Frontal cortex (tissue), 4 donors: ENCODE data around the gene ADCY4. TPM values are rescaled to one million over a fixed set of nuclear protein-coding genes. Genes with fewer than 3 reads are reported as not detected.
"Not testable (repeated sequence)": the region's sequence is repeated elsewhere in the genome, so short reads cannot be mapped to it uniquely, and the experiment has no call there.

Experiments
- DNase-seq, 2 donors: peaks; one replicate each; pipeline ENCODE4 v3.0.0; 2012; ENCODE audit warnings: low spot score in 2 of 2
- FAIRE-seq: peaks from 2 replicates; lab custom pipeline; 2012; peaks lifted over from hg19 to GRCh38; lab: Jason Lieb, UNC
- total RNA-seq: library from RNA; depleted of rRNA; stranded (reverse); fragments of >200 nt; gene quantifications from one replicate; pipeline ENCODE4 v1.2.3, GENCODE V29; 2014
- donor health status: control.
- donor health status: control.
- donor health status: control.

The ADCY4 gene
- 0.82 TPM for total RNA-seq

DNA sequence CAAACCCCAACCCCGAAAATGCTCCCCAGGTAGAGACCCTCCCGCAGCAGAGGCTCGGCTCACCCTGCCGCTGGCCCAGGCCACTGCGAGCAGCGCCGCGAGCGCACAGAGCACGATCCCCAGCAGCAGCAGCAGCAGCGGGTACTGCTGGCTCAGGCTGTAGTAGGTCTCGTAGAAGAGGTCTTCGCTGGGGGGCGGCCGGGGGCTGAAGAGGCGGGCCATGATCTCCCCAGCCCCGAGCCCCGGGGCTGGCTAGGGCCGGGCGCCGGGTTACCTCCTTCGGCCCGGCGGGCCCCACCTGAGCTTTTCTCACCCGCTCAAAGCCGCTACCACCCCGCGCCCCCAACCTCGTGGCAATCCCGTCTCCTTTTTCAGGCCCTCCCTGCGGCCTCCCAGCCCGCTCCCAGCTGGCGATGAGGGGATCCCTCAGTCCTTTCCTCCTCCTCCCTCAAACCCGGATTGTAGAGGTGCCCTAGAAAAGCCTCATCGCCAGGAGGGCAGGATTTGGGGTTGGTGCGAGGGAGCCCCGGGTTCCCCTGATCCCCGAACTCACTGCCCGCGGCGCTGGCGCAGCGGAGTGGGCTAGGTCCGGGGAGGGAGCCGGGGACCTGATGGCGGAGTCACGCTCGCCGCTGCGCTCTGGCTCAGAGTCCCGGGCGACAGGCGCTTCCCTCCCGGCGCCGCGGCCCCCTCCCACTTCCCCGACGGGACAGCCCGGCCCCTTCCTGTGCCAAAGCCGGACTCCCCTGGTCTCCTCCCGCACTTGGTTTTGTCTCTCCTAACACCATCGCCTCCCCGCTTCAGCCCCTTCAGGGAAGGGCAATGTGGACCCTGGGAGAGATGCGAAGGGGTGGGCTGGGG lies at the start of gene ADCY4:
Gene ADCY4 (minus strand): TSS at position 641 of the 861 bp plus-strand sequence. CDS start 419 bp downstream, at position 222.
- FAIRE-seq: no peak
- DNase-seq: peak in 1 of 2 donors; percentile 28

DNA sequence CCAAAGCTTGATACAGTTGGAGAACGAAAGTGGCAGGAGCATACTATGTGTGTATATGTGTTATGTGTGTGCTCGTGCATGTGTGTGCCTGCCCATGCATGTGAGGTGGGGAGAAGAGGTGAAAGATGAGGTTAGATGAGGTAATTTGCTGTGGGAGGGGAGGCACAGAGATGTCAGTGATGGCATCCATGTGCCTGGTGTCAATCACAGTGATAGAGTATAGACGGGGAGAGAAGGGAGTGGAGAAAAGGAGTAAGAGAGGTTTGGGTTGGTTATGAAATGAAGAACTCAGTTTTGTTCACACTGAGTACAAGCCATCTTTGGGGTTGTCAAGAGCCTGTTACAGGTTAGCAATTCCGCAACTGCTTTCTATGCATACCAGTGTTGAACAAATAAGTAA lies 49.3 kb upstream of the ADCY4 start:
- DNase-seq (no peak), FAIRE-seq (no peak)

DNA sequence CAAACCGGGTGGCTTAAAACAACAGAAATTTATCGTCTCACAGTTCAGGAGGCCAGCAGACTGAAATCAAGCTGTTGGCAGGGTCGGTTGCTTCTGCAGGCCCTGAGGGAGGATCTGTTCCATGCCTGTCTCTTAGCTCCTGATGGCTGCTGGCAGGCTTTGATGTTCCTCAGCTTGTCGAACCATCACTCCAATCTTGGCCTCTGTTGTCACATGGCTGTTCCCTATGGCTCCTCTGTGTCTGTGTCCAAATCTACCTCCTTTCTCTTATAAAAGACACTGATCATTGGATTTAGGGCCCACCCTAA lies 47.1 kb upstream of the ADCY4 start:
- FAIRE-seq (no peak), DNase-seq (no peak)

DNA sequence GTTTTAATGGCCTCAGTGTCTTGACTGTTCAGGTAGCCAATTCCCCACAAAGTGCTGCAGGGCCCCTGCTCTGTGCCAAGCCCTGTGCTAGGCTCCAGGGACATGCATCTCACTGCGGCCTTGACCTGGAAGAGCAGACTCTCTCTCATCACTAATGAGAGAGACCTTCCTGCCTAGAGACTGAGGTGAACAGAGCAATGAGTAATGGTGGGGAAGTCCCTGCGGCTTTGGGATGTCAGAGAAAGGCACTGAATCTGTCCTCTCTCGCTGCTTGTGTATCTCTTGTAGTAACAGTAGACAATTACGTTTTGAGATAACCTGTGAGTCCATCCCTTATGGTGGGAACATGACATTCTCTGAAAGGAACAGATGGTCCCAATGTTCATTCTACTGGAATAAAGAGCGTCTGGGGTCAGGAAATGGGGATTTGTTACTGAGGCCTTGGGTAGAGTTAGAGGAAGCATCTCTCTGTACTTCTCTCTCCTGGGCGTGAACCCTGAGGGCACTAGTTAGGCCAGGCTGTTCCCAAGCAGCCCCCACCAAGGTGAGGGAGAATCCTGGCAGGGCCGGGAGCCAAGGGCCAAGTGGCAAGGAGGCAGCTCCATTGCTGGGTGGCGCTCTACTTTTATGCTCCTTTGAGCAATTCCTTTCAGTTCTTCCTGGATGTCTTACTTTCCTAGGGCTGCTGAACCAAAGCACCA lies 46.6 kb upstream of the ADCY4 start:
- DNase-seq (no peak), FAIRE-seq (no peak)

DNA sequence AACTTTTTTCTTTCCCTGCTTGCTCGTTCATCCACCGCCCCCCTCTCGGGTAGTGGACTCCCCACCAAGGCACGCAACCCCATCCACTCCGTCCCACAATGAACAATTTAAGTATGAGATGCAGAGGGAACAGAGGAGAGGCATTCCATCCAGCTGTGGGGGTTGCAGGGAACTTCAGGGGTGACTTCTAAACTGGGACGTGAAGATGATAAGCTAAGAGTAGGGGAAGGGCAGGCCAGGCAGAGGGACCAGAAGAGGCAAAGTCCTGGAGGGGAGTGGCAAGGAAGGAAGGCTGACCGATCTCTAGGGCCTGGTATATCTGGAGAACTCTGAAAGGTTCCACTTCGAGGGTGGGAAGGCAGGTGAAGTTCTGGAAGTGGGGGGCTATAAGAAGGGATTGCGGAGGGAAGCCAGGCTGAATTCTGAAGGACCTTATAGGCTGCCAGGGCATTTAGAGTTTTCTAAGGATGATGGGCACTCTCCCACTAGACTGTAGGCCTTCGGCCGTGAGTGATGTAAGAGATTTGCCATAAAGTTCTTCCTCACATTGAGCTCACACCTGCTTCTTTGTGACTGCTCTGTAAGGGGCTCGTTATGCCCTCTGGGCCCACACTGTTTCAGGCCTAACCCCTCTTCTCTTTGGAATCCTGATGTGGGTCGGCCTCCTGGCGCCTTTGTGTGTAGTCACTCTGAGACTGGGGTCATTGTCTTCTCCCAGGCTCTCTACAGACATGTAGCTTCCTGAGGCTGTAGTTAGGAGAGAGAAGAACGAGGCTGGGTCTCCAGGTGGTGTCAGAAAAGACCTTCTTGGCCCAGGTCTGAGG lies 45.2 kb upstream of the ADCY4 start:
- no peak for FAIRE-seq

DNA sequence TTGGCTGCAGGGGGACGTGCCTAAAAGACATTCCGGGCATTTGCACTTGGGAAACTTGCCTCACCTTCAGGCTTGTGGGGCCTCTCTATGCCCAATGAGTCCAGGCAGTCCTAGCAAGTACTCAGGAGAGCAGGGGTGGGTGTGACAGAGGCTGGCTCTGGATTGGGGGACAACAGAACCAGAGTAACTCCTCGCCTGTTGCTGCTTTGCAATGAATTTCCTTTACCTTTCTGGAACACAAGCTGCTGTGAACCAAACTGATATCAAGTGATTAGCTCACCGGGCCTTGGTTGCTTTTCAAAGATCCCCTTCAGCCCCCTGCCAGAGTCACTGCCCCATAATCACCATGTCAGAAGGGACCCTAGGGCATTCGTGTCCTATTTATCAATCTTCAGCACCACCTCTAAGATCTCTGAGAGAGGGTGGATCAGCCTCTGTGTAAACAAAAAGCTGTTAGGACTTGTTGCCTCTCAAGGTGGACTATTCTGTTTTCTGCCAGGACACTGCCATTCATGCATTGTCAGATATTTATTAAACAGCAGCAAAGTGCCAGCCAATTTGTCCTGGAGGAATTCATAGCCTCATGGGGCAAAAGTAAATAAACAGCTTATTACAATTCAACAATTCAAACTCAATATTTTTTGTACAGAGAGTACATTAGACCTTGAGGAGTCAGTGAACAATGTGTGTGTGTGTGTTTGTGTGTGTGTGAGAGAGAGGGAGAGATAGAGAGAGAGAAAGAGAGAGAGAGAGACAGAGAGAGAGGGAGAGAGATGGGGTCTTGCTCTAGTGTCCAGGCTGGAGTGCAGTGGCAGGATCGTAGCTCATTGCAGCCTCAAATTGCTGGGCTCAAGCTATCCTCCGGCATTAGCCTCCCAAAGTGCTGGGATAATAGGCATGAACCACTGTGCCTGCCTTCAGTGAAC lies 44.4 kb upstream of the ADCY4 start:
- FAIRE-seq (no peak), DNase-seq (no peak)

More for the DNA sequence above, 45.2 kb upstream of the ADCY4 start:
- DNase-seq: no peak

DNA sequence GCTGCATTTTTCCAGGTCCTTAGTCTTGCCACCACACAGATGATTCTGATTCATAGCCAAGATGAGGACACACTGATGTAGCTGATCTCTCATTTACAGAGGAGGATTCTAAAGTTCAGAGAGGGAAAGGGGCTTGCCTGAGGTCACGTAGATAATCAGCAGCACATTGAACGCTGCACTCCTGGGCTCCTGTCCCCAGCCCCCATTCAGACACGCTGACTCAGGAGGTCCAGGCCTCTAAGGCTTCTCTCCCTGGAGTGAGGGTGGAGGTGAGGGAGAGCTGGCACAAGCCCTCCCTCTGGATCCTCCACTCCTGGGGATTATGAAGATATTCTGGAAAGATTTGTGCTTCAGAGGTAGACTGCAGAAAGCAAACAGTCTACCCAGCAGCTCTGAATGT lies 43.5 kb upstream of the ADCY4 start:
- FAIRE-seq (no peak), DNase-seq (no peak)

DNA sequence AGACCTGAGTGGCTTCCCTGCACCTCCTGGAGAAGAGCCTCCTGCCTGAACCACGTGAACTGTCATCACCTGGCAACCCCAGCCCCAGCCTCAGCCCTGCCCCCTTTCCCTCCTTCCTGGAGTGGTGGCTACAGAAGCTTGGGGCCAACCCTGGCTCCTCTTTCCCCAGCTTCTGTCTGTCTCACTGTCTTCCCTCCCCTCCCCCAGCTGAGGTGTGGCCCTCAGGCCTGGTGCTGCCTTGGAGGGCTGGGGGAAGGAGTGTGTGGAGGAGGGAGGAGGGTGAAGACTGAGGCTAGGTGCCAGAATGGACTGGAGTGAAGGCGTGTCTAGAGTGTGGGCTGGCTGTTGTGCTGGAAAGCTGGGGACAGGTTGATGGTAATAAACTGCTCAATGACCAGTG lies 42.8 kb upstream of the ADCY4 start:
- FAIRE-seq (no peak), DNase-seq (no peak)

DNA sequence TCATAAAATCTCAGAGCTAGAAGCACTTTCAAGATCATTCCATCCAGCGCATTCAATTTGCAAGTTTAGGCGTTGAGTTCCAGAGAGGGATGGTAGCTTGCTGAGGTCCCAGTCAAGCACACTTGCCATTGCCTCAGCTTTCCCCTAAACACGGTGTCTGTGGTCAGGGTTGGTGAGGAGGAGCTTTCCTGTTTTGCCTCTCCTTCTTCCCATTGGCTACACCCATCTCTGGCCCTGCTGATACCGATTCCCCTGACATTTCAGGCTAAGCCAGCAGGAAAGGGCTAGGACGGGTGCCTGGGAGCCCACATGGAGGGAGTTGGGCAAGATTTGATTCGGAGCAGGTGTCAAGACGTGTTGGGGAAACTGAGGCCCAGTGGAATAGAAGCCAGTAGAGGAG lies 42.3 kb upstream of the ADCY4 start:
- no peak for DNase-seq
- FAIRE-seq: no peak

DNA sequence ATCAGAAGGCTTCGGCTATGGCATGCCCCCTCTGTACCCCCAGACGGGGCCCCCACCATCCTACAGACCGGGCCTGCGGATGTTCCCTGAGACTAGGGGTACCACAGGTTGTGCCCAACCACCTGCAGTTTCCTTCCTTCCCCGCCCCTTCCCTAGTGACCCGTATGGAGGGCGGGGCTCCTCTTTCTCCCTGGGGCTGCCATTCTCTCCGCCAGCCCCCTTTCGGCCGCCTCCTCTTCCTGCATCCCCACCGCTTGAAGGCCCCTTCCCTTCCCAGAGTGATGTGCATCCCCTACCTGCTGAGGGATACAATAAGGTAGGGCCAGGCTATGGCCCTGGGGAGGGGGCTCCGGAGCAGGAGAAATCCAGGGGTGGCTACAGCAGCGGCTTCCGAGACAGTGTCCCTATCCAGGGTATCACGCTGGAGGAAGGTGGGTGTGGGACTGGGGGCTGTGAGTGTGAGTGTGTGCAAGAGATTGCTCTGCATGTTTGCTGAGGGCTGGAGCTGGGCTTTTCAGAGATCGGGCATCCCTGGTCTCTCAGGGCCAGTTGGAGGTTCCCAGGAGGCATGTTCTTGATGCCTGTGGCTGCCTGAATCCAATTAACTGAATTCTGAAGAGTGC lies 41.7 kb upstream of the ADCY4 start:
- no peak for DNase-seq
- FAIRE-seq: no peak

DNA sequence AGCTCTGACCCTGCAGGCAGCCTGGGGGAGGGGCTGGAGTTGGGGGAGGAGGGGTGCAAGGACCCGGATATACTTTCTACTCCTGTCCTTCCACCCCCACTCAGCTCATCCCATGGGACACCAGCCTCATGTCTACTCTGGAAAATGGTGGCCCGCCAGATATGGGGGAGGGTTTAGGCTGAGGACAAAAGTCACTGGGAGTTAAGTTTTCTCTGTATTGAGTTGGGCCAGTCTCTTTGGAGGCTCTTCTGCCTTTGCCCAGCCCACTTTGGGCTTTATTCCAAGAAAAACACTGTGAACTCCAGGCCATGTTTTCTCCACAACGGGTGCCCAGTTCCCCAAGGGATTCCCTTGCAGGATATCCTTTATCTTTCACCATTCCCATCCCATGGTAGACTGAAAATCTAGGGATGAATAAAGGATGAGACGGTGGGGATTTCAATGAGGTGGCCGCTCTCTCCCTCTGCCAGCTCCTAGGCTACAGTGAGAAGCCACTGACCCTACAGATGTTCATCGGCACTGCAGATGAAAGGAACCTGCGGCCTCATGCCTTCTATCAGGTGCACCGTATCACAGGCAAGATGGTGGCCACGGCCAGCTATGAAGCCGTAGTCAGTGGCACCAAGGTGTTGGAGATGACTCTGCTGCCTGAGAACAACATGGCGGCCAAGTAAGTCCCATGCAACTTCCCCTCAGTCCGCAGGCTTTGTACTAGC lies 38.0 kb upstream of the ADCY4 start:
- FAIRE-seq (no peak), DNase-seq (no peak)

DNA sequence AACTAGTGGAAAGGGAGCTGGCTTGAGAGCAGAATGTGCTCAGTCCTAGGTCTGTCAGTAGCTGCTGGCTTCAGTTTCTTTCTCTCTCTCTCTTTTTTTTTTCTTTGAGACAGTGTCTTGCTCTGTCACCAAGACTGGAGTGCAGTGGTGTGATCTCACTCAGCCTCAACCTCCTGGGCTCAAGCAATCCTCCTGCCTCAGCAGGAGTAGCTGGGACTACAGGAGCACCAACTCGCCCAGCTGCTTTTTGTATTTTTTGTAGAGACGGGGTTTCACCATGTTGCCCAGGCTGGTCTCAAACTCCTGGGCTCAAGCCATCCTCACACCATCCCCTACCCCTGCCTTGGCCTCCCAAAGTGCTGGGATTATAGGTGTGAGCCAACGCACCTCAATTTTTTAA lies 36.7 kb upstream of the ADCY4 start:
- DNase-seq, FAIRE-seq: not testable (repeated sequence)

DNA sequence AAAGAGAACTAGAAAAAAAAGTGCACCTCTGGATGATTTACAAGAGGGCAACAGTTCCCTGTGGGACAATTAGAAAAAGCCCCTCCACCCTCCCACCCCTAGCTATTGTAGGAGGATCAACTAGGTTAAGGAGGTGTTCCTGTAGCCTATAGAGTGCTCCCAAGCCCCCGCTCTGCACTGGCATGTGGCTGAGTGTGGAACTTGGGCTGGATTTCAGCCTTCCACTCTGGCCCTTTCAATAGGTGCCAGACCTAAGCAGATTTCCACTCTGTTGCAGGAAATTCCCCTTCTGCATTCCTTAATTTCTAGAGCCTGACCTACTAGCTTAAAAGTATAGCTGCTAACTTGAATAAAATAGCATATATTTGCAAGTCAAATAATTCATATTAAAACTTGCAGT lies 35.9 kb upstream of the ADCY4 start:
- no peak for FAIRE-seq
- no peak for DNase-seq

DNA sequence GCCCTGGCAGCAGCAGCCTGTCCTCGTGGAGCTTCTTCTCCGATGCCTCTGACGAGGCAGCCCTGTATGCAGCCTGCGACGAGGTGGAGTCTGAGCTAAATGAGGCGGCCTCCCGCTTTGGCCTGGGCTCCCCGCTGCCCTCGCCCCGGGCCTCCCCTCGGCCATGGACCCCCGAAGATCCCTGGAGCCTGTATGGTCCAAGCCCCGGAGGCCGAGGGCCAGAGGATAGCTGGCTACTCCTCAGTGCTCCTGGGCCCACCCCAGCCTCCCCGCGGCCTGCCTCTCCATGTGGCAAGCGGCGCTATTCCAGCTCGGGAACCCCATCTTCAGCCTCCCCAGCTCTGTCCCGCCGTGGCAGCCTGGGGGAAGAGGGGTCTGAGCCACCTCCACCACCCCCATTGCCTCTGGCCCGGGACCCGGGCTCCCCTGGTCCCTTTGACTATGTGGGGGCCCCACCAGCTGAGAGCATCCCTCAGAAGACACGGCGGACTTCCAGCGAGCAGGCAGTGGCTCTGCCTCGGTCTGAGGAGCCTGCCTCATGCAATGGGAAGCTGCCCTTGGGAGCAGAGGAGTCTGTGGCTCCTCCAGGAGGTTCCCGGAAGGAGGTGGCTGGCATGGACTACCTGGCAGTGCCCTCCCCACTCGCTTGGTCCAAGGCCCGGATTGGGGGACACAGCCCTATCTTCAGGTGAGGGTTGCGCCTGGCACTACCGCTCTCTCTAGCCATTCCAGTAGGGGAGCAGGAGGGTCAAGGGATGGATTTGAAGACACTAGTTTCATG lies 35.2 kb upstream of the ADCY4 start:
- DNase-seq (no peak), FAIRE-seq (no peak)

DNA sequence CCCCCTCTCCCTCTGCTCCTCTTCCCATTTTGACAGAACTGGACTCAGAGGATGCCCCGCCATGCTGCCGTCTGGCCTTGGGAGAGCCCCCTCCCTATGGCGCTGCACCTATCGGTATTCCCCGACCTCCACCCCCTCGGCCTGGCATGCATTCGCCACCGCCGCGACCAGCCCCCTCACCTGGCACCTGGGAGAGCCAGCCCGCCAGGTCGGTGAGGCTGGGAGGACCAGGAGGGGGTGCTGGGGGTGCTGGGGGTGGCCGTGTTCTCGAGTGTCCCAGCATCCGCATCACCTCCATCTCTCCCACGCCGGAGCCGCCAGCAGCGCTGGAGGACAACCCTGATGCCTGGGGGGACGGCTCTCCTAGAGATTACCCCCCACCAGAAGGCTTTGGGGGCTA lies 34.6 kb upstream of the ADCY4 start:
- FAIRE-seq (no peak), DNase-seq (no peak)

DNA sequence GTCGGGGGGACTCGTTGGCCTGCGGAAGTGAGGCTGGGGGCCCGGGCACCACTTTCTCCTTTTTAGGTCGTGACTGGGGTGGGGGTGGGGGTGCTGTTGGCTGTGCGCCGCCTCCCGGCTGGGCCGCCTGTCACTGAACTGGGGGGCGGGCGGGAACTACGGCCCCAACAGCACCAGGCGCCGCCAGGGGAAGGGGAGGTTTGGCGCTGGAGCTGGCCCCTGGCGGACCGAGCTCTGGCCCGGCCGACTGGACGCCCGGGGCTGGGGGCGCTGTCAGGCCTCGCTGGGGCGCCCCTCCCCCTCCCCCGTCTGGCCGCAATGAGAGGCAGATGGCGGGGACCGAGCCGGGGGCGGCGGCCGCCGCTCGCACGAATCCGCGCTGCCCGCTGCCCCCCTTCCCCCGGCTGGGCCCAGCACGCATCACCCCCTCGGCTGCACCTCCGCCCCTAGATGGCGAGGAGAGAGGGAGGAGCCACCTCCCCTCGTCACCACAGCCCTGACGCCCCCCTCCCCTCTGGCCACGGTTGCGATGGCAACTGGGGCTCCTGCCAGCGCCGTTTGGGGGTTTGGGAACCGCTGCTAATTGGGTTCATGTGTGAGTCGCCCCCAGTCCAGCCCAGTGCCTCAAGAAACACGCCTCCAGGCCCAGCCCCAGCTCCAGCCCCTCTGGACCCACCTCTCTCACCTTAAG lies 33.8 kb upstream of the ADCY4 start:
- FAIRE-seq: no peak

DNA sequence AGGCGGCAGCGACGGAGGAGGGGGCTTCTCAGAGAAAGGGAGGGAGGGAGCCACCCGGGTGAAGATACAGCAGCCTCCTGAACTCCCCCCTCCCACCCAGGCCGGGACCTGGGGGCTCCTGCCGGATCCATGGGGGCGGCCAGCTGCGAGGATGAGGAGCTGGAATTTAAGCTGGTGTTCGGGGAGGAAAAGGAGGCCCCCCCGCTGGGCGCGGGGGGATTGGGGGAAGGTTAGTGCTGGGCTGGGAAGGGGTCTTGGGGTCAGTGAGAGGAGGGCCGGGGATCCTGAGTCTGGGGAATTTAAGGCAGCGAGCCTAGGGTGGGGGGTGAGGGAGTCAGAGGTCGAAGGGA lies 33.3 kb upstream of the ADCY4 start:
- no peak for FAIRE-seq
- no peak for DNase-seq

More for the DNA sequence above, 33.8 kb upstream of the ADCY4 start:
- DNase-seq: peak; percentile 44 to 84
